GM18873 (cell line): ENCODE data around the gene ATP8B1.

Experiments
- ATAC-seq: cut with Tn5 transposase; IDR thresholded peaks from one replicate; pipeline ENCODE4 v1.9.1; 2021; ENCODE audit warnings: mild to moderate bottlenecking, moderate library complexity, moderate number of reproducible peaks; ENCODE audit not compliant: unreplicated experiment, low FRiP score

Gene ATP8B1

GRCh38 chr18:57631697-57632096, 171.4 kb downstream of the ATP8B1 start:
- no peak for ATAC-seq

GRCh38 chr18:57630754-57631595, 172.1 kb downstream of the ATP8B1 start:
- ATAC-seq: no peak

GRCh38 chr18:57630002-57630753, 172.9 kb downstream of the ATP8B1 start:
- peak; percentile 88 for ATAC-seq

- ATAC-seq: no peak
Measured at GRCh38 chr18:57629422-57629821, 173.7 kb downstream of the ATP8B1 start.

GRCh38 chr18:57627488-57627887, 175.6 kb downstream of the ATP8B1 start:
- no peak for ATAC-seq

DNA sequence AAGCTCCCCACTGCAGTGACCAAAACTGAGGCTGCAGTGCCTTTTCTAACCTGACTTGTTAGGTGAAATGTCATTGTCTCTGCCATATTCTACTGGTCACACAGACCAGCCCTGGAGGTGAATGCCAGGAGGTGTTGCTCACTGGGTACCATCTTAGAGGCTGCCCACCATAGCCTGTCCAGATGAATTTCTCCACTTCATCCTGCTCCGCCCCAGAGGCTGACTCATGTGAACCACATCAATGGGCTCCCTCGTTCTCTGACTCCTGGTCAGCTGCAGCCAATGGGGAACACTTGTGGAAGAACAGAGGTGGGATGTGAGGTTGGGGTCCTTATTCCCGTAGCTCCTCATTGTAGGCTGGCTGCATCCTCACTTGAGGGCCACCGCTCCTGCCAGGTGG, 178.1 kb downstream of the ATP8B1 start:
- no peak for ATAC-seq

DNA sequence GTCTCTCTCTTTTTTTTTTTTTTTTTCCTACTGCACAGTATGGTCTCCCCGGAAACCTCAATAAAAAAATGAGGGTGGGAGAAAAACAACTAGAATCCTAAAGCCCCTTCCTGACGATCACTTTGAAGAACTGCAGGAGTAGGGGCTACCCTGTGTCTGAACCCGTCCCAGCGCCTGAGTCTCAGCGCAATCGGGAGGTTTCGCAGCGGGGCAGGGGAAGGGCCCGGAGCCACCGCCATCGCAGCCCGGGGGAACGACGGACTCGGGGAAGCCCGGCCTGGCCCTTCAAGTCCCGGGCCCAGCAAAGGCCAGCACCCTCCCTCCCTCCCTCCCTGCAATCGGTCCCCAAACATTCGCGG, 181.9 kb downstream of the ATP8B1 start:
- peak; percentile 2 for ATAC-seq

DNA sequence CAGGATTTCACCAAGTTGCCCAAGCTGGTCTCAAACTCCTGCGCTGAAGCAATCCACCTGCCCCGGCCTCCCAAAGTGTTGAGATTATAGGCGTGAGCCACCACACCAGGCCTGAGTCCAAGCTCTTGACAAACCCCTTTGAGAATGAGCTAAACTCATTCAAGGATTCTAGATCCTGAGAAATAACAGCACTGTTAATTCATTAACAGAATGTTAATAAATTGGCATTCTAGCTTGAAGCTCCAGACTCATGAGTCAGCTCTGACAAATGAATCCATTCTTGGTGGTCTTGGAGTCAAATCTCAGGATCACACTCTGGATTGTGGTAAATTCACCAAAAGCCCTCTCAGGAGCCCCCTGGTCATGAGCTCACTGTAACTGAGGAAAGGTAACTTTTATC, 183.2 kb downstream of the ATP8B1 start:
- ATAC-seq: no peak

- ATAC-seq: no peak
Measured at GRCh38 chr18:57618910-57619309, 184.2 kb downstream of the ATP8B1 start.

- no peak for ATAC-seq
Measured at GRCh38 chr18:57603871-57604270, 199.2 kb downstream of the ATP8B1 start.
